Fibroblast of skin of scalp (primary cell): ENCODE measurements around the gene STH.
A peak's percentile ranks its signal among the peaks of the same experiment; 100 is the strongest.
"Not testable (repeated sequence)": the region's sequence is repeated elsewhere in the genome, so short reads cannot be mapped to it uniquely, and the experiment has no call there.

Source experiments
- DNase-seq: peaks from one replicate; pipeline ENCODE4 v3.0.0-alpha.2; 2013

STH gene

DNA sequence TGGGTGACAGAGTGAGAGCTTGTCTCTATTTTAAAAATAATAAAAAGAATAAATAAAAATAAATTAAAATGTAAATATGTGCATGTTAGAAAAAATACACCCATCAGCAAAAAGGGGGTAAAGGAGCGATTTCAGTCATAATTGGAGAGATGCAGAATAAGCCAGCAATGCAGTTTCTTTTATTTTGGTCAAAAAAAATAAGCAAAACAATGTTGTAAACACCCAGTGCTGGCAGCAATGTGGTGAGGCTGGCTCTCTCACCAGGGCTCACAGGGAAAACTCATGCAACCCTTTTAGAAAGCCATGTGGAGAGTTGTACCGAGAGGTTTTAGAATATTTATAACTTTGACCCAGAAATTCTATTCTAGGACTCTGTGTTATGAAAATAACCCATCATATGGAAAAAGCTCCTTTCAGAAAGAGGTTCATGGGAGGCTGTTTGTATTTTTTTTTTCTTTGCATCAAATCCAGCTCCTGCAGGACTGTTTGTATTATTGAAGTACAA lies 8.5 kb downstream of the STH start:
- no peak for DNase-seq

DNA sequence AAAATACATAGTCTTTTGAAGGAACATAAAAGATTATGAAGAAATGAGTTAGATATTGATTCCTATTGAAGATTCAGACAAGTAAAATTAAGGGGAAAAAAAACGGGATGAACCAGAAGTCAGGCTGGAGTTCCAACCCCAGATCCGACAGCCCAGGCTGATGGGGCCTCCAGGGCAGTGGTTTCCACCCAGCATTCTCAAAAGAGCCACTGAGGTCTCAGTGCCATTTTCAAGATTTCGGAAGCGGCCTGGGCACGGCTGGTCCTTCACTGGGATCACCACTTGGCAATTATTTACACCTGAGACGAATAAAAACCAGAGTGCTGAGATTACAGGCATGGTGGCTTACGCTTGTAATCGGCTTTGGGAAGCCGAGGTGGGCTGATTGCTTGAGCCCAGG lies 9.5 kb downstream of the STH start:
- no peak for DNase-seq

DNA sequence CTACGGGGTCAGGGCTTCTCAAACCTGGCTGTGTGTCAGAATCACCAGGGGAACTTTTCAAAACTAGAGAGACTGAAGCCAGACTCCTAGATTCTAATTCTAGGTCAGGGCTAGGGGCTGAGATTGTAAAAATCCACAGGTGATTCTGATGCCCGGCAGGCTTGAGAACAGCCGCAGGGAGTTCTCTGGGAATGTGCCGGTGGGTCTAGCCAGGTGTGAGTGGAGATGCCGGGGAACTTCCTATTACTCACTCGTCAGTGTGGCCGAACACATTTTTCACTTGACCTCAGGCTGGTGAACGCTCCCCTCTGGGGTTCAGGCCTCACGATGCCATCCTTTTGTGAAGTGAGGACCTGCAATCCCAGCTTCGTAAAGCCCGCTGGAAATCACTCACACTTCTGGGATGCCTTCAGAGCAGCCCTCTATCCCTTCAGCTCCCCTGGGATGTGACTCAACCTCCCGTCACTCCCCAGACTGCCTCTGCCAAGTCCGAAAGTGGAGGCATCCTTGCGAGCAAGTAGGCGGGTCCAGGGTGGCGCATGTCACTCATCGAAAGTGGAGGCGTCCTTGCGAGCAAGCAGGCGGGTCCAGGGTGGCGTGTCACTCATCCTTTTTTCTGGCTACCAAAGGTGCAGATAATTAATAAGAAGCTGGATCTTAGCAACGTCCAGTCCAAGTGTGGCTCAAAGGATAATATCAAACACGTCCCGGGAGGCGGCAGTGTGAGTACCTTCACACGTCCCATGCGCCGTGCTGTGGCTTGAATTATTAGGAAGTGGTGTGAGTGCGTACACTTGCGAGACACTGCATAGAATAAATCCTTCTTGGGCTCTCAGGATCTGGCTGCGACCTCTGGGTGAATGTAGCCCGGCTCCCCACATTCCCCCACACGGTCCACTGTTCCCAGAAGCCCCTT lies 10.9 kb downstream of the STH start:
- DNase-seq: no peak

DNA sequence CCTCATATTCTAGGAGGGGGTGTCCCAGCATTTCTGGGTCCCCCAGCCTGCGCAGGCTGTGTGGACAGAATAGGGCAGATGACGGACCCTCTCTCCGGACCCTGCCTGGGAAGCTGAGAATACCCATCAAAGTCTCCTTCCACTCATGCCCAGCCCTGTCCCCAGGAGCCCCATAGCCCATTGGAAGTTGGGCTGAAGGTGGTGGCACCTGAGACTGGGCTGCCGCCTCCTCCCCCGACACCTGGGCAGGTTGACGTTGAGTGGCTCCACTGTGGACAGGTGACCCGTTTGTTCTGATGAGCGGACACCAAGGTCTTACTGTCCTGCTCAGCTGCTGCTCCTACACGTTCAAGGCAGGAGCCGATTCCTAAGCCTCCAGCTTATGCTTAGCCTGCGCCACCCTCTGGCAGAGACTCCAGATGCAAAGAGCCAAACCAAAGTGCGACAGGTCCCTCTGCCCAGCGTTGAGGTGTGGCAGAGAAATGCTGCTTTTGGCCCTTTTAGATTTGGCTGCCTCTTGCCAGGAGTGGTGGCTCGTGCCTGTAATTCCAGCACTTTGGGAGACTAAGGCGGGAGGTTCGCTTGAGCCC lies 11.6 kb downstream of the STH start:
- DNase-seq: no peak

DNA sequence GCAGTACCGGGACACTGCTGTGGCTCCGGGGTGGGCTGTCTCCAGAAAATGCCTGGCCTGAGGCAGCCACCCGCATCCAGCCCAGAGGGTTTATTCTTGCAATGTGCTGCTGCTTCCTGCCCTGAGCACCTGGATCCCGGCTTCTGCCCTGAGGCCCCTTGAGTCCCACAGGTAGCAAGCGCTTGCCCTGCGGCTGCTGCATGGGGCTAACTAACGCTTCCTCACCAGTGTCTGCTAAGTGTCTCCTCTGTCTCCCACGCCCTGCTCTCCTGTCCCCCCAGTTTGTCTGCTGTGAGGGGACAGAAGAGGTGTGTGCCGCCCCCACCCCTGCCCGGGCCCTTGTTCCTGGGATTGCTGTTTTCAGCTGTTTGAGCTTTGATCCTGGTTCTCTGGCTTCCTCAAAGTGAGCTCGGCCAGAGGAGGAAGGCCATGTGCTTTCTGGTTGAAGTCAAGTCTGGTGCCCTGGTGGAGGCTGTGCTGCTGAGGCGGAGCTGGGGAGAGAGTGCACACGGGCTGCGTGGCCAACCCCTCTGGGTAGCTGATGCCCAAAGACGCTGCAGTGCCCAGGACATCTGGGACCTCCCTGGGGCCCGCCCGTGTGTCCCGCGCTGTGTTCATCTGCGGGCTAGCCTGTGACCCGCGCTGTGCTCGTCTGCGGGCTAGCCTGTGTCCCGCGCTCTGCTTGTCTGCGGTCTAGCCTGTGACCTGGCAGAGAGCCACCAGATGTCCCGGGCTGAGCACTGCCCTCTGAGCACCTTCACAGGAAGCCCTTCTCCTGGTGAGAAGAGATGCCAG lies 12.9 kb downstream of the STH start:
- DNase-seq: no peak

DNA sequence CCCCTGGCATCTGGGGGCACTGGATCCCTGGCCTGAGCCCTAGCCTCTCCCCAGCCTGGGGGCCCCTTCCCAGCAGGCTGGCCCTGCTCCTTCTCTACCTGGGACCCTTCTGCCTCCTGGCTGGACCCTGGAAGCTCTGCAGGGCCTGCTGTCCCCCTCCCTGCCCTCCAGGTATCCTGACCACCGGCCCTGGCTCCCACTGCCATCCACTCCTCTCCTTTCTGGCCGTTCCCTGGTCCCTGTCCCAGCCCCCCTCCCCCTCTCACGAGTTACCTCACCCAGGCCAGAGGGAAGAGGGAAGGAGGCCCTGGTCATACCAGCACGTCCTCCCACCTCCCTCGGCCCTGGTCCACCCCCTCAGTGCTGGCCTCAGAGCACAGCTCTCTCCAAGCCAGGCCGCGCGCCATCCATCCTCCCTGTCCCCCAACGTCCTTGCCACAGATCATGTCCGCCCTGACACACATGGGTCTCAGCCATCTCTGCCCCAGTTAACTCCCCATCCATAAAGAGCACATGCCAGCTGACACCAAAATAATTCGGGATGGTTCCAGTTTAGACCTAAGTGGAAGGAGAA lies 13.5 kb downstream of the STH start:
- DNase-seq: no peak

DNA sequence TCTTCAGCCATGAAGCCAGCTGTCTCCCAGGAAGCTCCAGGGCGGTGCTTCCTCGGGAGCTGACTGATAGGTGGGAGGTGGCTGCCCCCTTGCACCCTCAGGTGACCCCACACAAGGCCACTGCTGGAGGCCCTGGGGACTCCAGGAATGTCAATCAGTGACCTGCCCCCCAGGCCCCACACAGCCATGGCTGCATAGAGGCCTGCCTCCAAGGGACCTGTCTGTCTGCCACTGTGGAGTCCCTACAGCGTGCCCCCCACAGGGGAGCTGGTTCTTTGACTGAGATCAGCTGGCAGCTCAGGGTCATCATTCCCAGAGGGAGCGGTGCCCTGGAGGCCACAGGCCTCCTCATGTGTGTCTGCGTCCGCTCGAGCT lies 14.1 kb downstream of the STH start:
- no peak for DNase-seq

DNA sequence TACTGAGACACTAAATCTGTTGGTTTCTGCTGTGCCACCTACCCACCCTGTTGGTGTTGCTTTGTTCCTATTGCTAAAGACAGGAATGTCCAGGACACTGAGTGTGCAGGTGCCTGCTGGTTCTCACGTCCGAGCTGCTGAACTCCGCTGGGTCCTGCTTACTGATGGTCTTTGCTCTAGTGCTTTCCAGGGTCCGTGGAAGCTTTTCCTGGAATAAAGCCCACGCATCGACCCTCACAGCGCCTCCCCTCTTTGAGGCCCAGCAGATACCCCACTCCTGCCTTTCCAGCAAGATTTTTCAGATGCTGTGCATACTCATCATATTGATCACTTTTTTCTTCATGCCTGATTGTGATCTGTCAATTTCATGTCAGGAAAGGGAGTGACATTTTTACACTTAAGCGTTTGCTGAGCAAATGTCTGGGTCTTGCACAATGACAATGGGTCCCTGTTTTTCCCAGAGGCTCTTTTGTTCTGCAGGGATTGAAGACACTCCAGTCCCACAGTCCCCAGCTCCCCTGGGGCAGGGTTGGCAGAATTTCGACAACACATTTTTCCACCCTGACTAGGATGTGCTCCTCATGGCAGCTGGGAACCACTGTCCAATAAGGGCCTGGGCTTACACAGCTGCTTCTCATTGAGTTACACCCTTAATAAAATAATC lies 14.6 kb downstream of the STH start:
- peak; percentile 92 for DNase-seq

DNA sequence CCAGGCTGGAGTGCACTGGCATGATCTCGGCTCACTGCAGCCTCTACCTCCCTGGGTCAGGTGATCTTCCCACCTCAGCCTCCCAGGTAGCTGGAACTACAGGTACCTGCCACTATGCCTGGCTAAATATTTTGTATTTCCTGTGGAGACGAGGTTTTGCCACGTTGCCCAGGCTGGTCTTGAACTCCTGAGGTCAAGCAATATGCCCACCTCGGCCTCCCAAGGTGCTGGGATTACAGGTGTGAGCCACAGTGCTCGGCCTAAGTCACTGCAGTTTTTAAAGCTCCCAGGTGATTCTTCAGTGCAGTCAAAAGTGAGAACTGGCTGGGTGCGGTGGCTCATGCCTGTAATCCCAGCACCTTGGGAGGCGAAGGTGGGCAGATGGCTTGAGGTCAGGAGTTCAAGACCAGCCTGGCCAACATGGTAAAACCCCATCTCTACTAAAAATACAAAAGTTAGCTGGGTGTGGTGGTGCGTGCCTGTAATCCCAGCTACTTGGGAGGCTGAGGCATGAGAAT lies 20.4 kb downstream of the STH start:
- not testable (repeated sequence) for DNase-seq

DNA sequence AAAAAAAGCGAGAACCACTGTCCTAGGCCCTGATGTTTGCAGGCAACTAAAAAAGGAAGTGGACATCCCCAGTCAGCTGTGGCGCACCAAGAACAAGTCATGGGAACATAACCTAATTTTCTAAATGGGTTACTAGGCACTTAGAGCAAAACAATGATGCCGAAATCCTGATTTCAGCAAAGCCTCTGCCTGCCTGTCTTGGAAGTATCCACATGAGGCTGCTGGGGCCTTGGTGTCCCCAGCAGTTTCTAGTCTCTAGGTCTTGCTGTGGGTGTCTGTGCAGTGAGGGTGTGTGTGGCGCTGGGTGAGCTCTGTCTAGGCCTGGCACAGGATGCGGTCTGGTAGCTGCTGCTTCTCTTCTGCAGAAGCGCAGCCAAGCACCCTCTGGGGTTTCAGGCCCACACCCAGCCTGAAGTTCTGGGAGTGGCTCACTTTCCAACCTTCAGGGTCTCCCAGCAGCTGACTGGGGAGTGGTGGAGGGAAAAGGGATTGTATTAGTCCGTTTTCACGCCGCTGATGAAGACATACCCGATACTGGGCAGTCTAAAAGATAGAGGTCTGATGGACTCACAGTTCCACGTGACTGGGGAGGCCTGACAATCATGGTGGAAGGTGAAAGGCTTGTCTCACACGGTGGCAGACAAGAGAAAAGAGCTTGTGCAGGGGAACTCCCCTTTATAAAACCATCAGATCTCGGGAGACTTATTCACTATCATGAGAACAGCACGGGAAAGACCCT lies 21.1 kb downstream of the STH start:
- DNase-seq: no peak

DNA sequence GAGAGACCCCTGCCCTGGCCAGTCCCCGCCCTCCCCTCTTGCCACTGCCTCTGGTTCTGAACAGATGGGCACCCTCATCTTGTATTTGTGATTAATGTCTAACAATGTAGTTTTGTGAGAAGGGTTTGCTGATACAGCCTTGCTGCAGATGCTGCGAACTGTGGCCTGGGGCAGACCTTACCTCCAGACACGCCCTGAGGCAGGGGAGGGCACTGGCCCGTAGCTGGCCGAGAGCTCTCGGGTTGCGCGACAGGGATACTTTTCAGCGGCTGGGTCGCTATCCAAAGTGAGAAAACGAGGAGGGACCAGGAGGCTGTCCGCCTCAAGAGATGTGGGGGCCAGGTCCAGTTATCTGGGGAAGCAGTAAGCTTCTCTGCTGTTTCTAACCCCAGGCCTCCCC lies 21.9 kb downstream of the STH start:
- DNase-seq: no peak

DNA sequence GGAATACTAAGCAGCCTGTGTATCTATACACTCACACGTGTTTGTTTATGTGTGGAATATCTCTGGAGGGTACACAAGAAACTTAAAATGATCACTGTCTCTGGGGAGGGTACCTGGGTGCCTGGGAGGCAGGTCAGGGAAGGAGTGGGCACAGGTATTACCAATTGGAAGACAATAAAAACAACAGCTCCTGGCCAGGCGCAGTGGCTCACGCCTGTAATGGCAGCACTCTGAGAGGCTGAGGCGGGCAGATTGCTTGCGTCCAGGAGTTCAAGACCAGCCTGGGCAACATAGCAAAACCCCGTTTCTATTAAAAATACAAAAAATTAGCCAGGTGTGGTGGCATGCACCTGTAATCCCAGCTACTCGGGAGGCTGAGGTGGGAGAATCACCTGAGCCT lies 24.3 kb downstream of the STH start:
- DNase-seq: not testable (repeated sequence)

DNA sequence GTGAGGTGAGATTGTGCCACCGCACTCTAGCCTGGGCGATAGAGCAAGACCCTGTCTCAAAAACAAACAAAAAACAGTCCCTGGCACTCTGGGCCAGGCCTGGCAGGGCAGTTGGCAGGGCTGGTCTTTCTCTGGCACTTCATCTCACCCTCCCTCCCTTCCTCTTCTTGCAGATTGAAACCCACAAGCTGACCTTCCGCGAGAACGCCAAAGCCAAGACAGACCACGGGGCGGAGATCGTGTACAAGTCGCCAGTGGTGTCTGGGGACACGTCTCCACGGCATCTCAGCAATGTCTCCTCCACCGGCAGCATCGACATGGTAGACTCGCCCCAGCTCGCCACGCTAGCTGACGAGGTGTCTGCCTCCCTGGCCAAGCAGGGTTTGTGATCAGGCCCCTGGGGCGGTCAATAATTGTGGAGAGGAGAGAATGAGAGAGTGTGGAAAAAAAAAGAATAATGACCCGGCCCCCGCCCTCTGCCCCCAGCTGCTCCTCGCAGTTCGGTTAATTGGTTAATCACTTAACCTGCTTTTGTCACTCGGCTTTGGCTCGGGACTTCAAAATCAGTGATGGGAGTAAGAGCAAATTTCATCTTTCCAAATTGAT lies 24.8 kb downstream of the STH start:
- DNase-seq: no peak

DNA sequence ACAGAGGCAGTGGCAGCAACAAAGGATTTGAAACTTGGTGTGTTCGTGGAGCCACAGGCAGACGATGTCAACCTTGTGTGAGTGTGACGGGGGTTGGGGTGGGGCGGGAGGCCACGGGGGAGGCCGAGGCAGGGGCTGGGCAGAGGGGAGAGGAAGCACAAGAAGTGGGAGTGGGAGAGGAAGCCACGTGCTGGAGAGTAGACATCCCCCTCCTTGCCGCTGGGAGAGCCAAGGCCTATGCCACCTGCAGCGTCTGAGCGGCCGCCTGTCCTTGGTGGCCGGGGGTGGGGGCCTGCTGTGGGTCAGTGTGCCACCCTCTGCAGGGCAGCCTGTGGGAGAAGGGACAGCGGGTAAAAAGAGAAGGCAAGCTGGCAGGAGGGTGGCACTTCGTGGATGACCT lies 25.5 kb downstream of the STH start:
- DNase-seq: no peak

DNA sequence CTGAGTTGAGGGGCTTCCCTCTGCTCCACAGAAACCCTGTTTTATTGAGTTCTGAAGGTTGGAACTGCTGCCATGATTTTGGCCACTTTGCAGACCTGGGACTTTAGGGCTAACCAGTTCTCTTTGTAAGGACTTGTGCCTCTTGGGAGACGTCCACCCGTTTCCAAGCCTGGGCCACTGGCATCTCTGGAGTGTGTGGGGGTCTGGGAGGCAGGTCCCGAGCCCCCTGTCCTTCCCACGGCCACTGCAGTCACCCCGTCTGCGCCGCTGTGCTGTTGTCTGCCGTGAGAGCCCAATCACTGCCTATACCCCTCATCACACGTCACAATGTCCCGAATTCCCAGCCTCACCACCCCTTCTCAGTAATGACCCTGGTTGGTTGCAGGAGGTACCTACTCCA lies 26.0 kb downstream of the STH start:
- no peak for DNase-seq

DNA sequence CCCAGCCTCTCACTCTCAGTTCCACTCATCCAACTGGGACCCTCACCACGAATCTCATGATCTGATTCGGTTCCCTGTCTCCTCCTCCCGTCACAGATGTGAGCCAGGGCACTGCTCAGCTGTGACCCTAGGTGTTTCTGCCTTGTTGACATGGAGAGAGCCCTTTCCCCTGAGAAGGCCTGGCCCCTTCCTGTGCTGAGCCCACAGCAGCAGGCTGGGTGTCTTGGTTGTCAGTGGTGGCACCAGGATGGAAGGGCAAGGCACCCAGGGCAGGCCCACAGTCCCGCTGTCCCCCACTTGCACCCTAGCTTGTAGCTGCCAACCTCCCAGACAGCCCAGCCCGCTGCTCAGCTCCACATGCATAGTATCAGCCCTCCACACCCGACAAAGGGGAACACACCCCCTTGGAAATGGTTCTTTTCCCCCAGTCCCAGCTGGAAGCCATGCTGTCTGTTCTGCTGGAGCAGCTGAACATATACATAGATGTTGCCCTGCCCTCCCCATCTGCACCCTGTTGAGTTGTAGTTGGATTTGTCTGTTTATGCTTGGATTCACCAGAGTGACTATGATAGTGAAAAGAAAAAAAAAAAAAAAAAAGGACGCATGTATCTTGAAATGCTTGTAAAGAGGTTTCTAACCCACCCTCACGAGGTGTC lies 26.6 kb downstream of the STH start:
- no peak for DNase-seq

DNA sequence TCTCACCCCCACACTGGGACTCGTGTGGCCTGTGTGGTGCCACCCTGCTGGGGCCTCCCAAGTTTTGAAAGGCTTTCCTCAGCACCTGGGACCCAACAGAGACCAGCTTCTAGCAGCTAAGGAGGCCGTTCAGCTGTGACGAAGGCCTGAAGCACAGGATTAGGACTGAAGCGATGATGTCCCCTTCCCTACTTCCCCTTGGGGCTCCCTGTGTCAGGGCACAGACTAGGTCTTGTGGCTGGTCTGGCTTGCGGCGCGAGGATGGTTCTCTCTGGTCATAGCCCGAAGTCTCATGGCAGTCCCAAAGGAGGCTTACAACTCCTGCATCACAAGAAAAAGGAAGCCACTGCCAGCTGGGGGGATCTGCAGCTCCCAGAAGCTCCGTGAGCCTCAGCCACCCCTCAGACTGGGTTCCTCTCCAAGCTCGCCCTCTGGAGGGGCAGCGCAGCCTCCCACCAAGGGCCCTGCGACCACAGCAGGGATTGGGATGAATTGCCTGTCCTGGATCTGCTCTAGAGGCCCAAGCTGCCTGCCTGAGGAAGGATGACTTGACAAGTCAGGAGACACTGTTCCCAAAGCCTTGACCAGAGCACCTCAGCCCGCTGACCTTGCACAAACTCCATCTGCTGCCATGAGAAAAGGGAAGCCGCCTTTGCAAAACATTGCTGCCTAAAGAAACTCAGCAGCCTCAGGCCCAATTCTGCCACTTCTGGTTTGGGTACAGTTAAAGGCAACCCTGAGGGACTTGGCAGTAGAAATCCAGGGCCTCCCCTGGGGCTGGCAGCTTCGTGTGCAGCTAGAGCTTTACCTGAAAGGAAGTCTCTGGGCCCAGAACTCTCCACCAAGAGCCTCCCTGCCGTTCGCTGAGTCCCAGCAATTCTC lies 27.4 kb downstream of the STH start:
- no peak for DNase-seq

DNA sequence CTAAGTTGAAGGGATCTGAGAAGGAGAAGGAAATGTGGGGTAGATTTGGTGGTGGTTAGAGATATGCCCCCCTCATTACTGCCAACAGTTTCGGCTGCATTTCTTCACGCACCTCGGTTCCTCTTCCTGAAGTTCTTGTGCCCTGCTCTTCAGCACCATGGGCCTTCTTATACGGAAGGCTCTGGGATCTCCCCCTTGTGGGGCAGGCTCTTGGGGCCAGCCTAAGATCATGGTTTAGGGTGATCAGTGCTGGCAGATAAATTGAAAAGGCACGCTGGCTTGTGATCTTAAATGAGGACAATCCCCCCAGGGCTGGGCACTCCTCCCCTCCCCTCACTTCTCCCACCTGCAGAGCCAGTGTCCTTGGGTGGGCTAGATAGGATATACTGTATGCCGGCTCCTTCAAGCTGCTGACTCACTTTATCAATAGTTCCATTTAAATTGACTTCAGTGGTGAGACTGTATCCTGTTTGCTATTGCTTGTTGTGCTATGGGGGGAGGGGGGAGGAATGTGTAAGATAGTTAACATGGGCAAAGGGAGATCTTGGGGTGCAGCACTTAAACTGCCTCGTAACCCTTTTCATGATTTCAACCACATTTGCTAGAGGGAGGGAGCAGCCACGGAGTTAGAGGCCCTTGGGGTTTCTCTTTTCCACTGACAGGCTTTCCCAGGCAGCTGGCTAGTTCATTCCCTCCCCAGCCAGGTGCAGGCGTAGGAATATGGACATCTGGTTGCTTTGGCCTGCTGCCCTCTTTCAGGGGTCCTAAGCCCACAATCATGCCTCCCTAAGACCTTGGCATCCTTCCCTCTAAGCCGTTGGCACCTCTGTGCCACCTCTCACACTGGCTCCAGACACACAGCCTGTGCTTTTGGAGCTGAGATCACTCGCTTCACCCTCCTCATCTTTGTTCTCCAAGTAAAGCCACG lies 28.3 kb downstream of the STH start:
- DNase-seq: no peak
